H9 (cell line): ENCODE results near the gene LAMC1. TPM values are rescaled to one million over a fixed set of nuclear protein-coding genes. Genes with fewer than 3 reads are reported as not detected.

Source experiments
- DNase-seq: peaks from one replicate; pipeline ENCODE4 v3.0.0-alpha.2; 2017
- H2AFZ ChIP-seq: one replicate; pipeline ENCODE4 v1.6.1; 2013; ENCODE audit warnings: mild to moderate bottlenecking, low read length, control low read depth, moderate library complexity
- H2AK5ac ChIP-seq: 2 replicates; pipeline ENCODE4 v1.6.1; 2013; ENCODE audit warnings: low read length, control low read depth, mixed read lengths; ENCODE audit not compliant: insufficient read length
- H2BK120ac ChIP-seq: one replicate; pipeline ENCODE4 v1.6.1; 2013; ENCODE audit warnings: low read depth, mild to moderate bottlenecking, low read length, control low read depth, inconsistent platforms; ENCODE audit not compliant: poor library complexity, severe bottlenecking
- H2BK12ac ChIP-seq: 2 replicates; pipeline ENCODE4 v1.6.1; 2013; ENCODE audit warnings: low read length, control low read depth, mixed read lengths, low read depth; ENCODE audit not compliant: insufficient read length
- H2BK15ac ChIP-seq: 2 replicates; pipeline ENCODE4 v1.6.1; 2013; ENCODE audit warnings: low read depth, low read length, control low read depth
- H2BK20ac ChIP-seq: one replicate; pipeline ENCODE4 v1.6.1; 2013; ENCODE audit warnings: low read depth, mild to moderate bottlenecking, low read length, control low read depth, inconsistent platforms; ENCODE audit not compliant: poor library complexity, severe bottlenecking
- H2BK5ac ChIP-seq: 2 replicates; pipeline ENCODE4 v1.6.1; 2013; ENCODE audit warnings: low read length, control low read depth, mixed read lengths; ENCODE audit not compliant: insufficient read length
- H3K14ac ChIP-seq: 2 replicates; pipeline ENCODE4 v1.6.1; 2013; ENCODE audit warnings: low read length, control low read depth; ENCODE audit not compliant: insufficient read depth
- H3K18ac ChIP-seq: 2 replicates; pipeline ENCODE4 v1.6.1; 2013; ENCODE audit warnings: low read depth, mild to moderate bottlenecking, mixed read lengths, low read length, control low read depth; ENCODE audit not compliant: insufficient read length
- H3K23ac ChIP-seq: 2 replicates; pipeline ENCODE4 v1.6.1; 2013; ENCODE audit warnings: low read length, control low read depth, mixed read lengths, low read depth; ENCODE audit not compliant: insufficient read length
- H3K23me2 ChIP-seq: 2 replicates; pipeline ENCODE4 v1.6.1; 2013; ENCODE audit warnings: low read depth, mild to moderate bottlenecking, mixed read lengths, low read length, control low read depth; ENCODE audit not compliant: insufficient read length, poor library complexity, severe bottlenecking
- H3K27ac ChIP-seq: 2 replicates; pipeline ENCODE4 v1.5.1; 2013; ENCODE audit warnings: low read length, control low read depth, mixed read lengths, low read depth; ENCODE audit not compliant: insufficient read length
- H3K27me3 ChIP-seq: 2 replicates; pipeline ENCODE4 v1.6.1; 2013; ENCODE audit warnings: low read length, control low read depth, inconsistent platforms; ENCODE audit not compliant: insufficient read depth
- H3K4ac ChIP-seq: 2 replicates; pipeline ENCODE4 v1.6.1; 2013; ENCODE audit warnings: low read depth, mild to moderate bottlenecking, control low read depth, inconsistent platforms, low read length, moderate library complexity
- H3K4me1 ChIP-seq: 2 replicates; pipeline ENCODE4 v1.6.1; 2013; ENCODE audit warnings: low read length, control low read depth, inconsistent platforms; ENCODE audit not compliant: insufficient read depth
- H3K4me2 ChIP-seq: 2 replicates; pipeline ENCODE4 v1.6.1; 2013; ENCODE audit warnings: low read length, control low read depth, mixed read lengths; ENCODE audit not compliant: insufficient read length, insufficient read depth
- H3K56ac ChIP-seq: 2 replicates; pipeline ENCODE4 v1.6.1; 2013; ENCODE audit warnings: low read depth, mild to moderate bottlenecking, mixed read lengths, low read length, control low read depth; ENCODE audit not compliant: insufficient read length
- H3K79me1 ChIP-seq: 2 replicates; pipeline ENCODE4 v1.6.1; 2013; ENCODE audit warnings: low read depth, mild to moderate bottlenecking, moderate library complexity, low read length, control low read depth, inconsistent platforms; ENCODE audit not compliant: insufficient read depth, poor library complexity, severe bottlenecking
- H3K79me2 ChIP-seq: 2 replicates; pipeline ENCODE4 v1.6.1; 2013; ENCODE audit warnings: low read length, control low read depth, inconsistent platforms; ENCODE audit not compliant: insufficient read depth
- H3K9ac ChIP-seq: 2 replicates; pipeline ENCODE4 v1.6.1; 2013; ENCODE audit warnings: low read length, control low read depth, mixed read lengths; ENCODE audit not compliant: insufficient read length; ENCODE audit errors: extremely low read depth
- H3K9me3 ChIP-seq: one replicate; pipeline ENCODE4 v1.6.1; 2013; ENCODE audit warnings: low read depth, low read length, inconsistent platforms; ENCODE audit not compliant: control insufficient read depth
- H3T11ph ChIP-seq: one replicate; pipeline ENCODE4 v1.6.1; 2013; ENCODE audit warnings: mild to moderate bottlenecking, low read length, control low read depth, inconsistent platforms
- H4K20me1 ChIP-seq: one replicate; pipeline ENCODE4 v1.6.1; 2013; ENCODE audit not compliant: control insufficient read depth, insufficient read length, insufficient read depth
- H4K5ac ChIP-seq: 2 replicates; pipeline ENCODE4 v1.6.1; 2013; ENCODE audit warnings: low read depth, mild to moderate bottlenecking, mixed read lengths, low read length, control low read depth; ENCODE audit not compliant: insufficient read length
- H4K8ac ChIP-seq: replicated peaks from 2 replicates; pipeline ENCODE4 v1.6.1; 2013; ENCODE audit warnings: low read length, control low read depth, mixed read lengths, low read depth; ENCODE audit not compliant: insufficient read length
- H4K91ac ChIP-seq: 2 replicates; pipeline ENCODE4 v1.6.1; 2013; ENCODE audit warnings: low read depth, mild to moderate bottlenecking, moderate library complexity, mixed read lengths, low read length, control low read depth; ENCODE audit not compliant: insufficient read length
- H3K27ac Mint-ChIP-seq, 3 experiments: 2 replicates in 2 of 3; 3 replicates in 1 of 3; pipeline ENCODE4 v1.8.0; 2020 to 2021; ENCODE audit warnings: mixed read lengths in 3 of 3, mild to moderate bottlenecking in 1 of 3, moderate library complexity in 1 of 3
- H3K27me3 Mint-ChIP-seq: 2 replicates; pipeline ENCODE4 v1.8.0; 2021; ENCODE audit warnings: low read depth, mild to moderate bottlenecking, moderate library complexity, mixed read lengths
- H3K36me3 Mint-ChIP-seq, 3 experiments: 2 replicates in 2 of 3; 3 replicates in 1 of 3; pipeline ENCODE4 v1.8.0; 2020 to 2021; ENCODE audit warnings: low read depth in 3 of 3, mixed read lengths in 3 of 3; ENCODE audit not compliant: insufficient read depth in 1 of 3
- H3K4me1 Mint-ChIP-seq, 2 experiments: 2 replicates each; pipeline ENCODE4 v1.8.0; 2020; ENCODE audit warnings: mixed read lengths in 2 of 2
- H3K4me3 Mint-ChIP-seq, 2 experiments: 2 replicates in 1 of 2; 3 replicates in 1 of 2; pipeline ENCODE4 v1.8.0; 2020 to 2021; ENCODE audit warnings: mild to moderate bottlenecking in 2 of 2, mixed read lengths in 2 of 2, moderate library complexity in 1 of 2
- H3K9me3 Mint-ChIP-seq, 2 experiments: 2 replicates in 1 of 2; 3 replicates in 1 of 2; pipeline ENCODE4 v1.8.0; 2020; ENCODE audit warnings: mild to moderate bottlenecking in 2 of 2, mixed read lengths in 2 of 2, moderate library complexity in 1 of 2
- WGBS: extraction: QIAGEN DNeasy Blood & Tissue Kit; methylation state at CpG from one replicate; pipeline ENCODE4 v1.1.7; 2013; ENCODE audit warnings: missing lambda C conversion rate, low lambda C conversion rate, mixed read lengths; ENCODE audit not compliant: insufficient read length; ENCODE audit errors: extremely low coverage; 5-methylcytosine and 5-hydroxymethylcytosine counted together
- total RNA-seq: library from RNA; stranded (reverse); gene quantifications from 2 replicates; pipeline ENCODE4 v1.2.1, GENCODE V29; 2021
- TF ChIP-seq, protein P1 (sequence below): fragments of 200-600 bp; sonication (generic); conservative IDR thresholded peaks from 3 replicates; pipeline ENCODE4 v1.8.0; 2021; ENCODE audit warnings: antibody characterized with exemption, mild to moderate bottlenecking

The LAMC1 gene
- total RNA-seq, 1 experiment from 2014 or later = 96.2 TPM

- Histone ChIP-seq H2BK120ac (no peak overlapping the region), H3K23ac (no peak overlapping the region), H3K79me2 (no peaks in the 10 kb centered on the region), H3K9ac (no peak overlapping the region), H3K14ac (no peak overlapping the region), H3K4me2 (no peak overlapping the region), H2BK15ac (no peak overlapping the region), H4K5ac (no peak overlapping the region), H3K27me3 (no peaks in the 10 kb centered on the region), H3K4ac (no peak overlapping the region), H3T11ph (no peak overlapping the region), H3K9me3 (no peaks in the 10 kb centered on the region), H2AFZ (no peak overlapping the region), H3K18ac (no peak overlapping the region), H3K4me1 (no peaks in the 10 kb centered on the region; the same call in 1 of the 2 replicates), H4K20me1 (no peaks in the 10 kb centered on the region), H2BK12ac (no peak overlapping the region), H3K79me1 (no peaks in the 10 kb centered on the region), H4K91ac (no peak overlapping the region), H3K56ac (no peak overlapping the region), H4K8ac (no peak overlapping the region), H2BK20ac (no peak overlapping the region), H3K23me2 (no peaks in the 10 kb centered on the region), H2AK5ac (no peak overlapping the region), H2BK5ac (no peak overlapping the region), H3K27ac (no peak overlapping the region)
- TF ChIP-seq, protein P1, sequence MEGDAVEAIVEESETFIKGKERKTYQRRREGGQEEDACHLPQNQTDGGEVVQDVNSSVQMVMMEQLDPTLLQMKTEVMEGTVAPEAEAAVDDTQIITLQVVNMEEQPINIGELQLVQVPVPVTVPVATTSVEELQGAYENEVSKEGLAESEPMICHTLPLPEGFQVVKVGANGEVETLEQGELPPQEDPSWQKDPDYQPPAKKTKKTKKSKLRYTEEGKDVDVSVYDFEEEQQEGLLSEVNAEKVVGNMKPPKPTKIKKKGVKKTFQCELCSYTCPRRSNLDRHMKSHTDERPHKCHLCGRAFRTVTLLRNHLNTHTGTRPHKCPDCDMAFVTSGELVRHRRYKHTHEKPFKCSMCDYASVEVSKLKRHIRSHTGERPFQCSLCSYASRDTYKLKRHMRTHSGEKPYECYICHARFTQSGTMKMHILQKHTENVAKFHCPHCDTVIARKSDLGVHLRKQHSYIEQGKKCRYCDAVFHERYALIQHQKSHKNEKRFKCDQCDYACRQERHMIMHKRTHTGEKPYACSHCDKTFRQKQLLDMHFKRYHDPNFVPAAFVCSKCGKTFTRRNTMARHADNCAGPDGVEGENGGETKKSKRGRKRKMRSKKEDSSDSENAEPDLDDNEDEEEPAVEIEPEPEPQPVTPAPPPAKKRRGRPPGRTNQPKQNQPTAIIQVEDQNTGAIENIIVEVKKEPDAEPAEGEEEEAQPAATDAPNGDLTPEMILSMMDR = no peak
- WGBS = no CpG with 5 or more reads among the region's 4 CpGs
- Mint-ChIP-seq H3K27me3 (no peaks in the 10 kb centered on the region), H3K27ac (no peak overlapping the region), H3K4me1 (peaks cover 17 to 20% of the 10 kb centered on the region in 2 experiments), H3K36me3 (no peaks in the 10 kb centered on the region), H3K4me3 (no peak overlapping the region), H3K9me3 (no peaks in the 10 kb centered on the region)
- DNase-seq = no peak
These were observed 141.7 kb downstream of the LAMC1 start for GRCh38 chr1:183164963-183165362.
